ENCODE results near the gene CPTP.

DNA sequence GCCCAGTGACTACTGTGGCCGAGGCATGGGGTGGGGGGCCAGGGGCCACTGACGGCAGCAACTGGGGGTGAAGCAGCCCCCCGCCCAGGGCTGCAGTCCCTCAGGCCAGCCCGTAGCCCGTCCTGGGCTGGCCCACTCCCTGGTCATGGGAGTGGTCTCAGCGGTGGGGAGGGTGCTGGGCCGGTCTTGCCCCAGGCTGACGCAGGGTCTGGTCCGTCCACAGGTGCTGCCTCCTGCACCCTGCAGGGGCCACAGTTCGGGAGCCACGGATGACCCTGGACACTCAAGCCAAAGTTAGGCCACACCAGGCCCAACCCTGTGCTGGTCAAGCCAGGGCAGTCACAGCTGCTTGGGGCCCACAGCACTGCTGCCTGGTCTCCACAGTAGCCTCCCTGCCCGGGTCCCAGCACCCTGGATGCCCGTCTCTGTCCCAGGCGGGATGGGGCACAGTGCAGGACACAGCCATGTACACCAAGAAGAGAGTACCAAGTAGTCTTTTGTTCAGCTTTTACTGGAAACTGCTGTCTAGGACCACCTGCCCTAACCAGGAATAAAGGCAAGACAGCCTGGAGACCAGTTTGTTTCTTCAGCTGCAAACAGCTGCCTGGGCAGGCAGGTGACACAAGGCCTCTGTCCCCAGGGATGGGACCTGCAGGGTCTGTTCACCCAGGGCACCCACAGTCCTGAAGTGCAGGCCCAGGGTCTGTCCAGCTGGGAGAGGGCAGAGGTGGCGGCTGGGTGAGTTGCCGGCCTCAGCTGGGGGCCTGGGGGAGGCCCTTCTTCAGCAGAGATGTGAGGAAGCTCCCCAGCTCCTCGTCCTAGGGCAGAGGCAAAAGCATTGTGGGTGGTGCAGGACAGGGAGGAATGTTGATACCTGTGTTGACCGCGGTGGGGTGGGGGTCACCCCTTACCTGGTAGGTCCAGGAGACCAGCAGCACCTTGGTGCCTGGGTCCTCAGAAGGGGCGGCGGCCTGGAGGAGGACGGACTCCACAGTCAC is 13.2 kb upstream of the CPTP start:
- TF ChIP-seq POLR2A (IDR thresholded peaks at IDR 0.05), result no peak
- TF ChIP-seq, protein P1, sequence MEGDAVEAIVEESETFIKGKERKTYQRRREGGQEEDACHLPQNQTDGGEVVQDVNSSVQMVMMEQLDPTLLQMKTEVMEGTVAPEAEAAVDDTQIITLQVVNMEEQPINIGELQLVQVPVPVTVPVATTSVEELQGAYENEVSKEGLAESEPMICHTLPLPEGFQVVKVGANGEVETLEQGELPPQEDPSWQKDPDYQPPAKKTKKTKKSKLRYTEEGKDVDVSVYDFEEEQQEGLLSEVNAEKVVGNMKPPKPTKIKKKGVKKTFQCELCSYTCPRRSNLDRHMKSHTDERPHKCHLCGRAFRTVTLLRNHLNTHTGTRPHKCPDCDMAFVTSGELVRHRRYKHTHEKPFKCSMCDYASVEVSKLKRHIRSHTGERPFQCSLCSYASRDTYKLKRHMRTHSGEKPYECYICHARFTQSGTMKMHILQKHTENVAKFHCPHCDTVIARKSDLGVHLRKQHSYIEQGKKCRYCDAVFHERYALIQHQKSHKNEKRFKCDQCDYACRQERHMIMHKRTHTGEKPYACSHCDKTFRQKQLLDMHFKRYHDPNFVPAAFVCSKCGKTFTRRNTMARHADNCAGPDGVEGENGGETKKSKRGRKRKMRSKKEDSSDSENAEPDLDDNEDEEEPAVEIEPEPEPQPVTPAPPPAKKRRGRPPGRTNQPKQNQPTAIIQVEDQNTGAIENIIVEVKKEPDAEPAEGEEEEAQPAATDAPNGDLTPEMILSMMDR (IDR thresholded peaks at IDR 0.05), result no peak

Measured in heart left ventricle (tissue), 13 donors.